Endothelial cell of umbilical vein (primary cell): ENCODE measurements around the gene OPCML. TPM values are rescaled to one million over a fixed set of nuclear protein-coding genes. Genes with fewer than 3 reads are reported as not detected.

ENCODE experiments used
- BruUV-seq: library from RNA; stranded (reverse); fragments of 400-500 nt; replicated peaks from 2 replicates; lab custom pipeline; 2021; lab: Mats Ljungman, UMichigan
- CTCF ChIA-PET: fragments of 300-600, 350-600 bp; sonication (Branson Sonifier 250); formaldehyde crosslinking; loops from one replicate; lab custom pipeline; 2021; ENCODE audit warnings: antibody characterized with exemption, inconsistent platforms; lab: Charles Lee
- POLR2A ChIA-PET: fragments of 300-600, 350-600 bp; sonication (Branson Sonifier 250); formaldehyde crosslinking; loops from one replicate; lab custom pipeline; 2021; ENCODE audit warnings: antibody characterized with exemption, inconsistent platforms; lab: Charles Lee
- DNase-seq: peaks from one replicate; pipeline ENCODE4 v3.0.0-alpha.2; 2011; ENCODE audit warnings: low read depth, low spot score
- FAIRE-seq: peaks from 2 replicates; lab custom pipeline; 2011; peaks lifted over from hg19 to GRCh38; lab: Jason Lieb, UNC
- H2AFZ ChIP-seq: 2 replicates; pipeline ENCODE4 v1.6.0; 2012; ENCODE audit warnings: low read depth, low read length, control low read depth, inconsistent platforms
- H3K27ac ChIP-seq: 2 replicates; pipeline ENCODE4 v1.5.1; 2011; ENCODE audit warnings: low read depth, mild to moderate bottlenecking, control low read depth, low read length, moderate library complexity; ENCODE audit not compliant: insufficient read depth
- H3K27me3 ChIP-seq, 2 experiments: 2 replicates each; pipeline versions ENCODE4 v1.6.0 to v1.6.1; 2011; ENCODE audit warnings: low read length in 2 of 2, mixed read lengths in 1 of 2; ENCODE audit not compliant: control insufficient read depth in 2 of 2, insufficient read depth in 2 of 2
- H3K36me3 ChIP-seq, 2 experiments: 2 replicates in 1 of 2; 3 replicates in 1 of 2; pipeline ENCODE4 v1.5.1; 2011; ENCODE audit warnings: low read length in 2 of 2, mild to moderate bottlenecking in 1 of 2, moderate library complexity in 1 of 2; ENCODE audit not compliant: control insufficient read depth in 2 of 2, insufficient read depth in 2 of 2; ENCODE audit errors: extremely low read depth in 1 of 2
- H3K4me1 ChIP-seq: 3 replicates; pipeline ENCODE4 v1.5.1; 2011; ENCODE audit warnings: mild to moderate bottlenecking, low read length; ENCODE audit not compliant: control insufficient read depth, insufficient read depth; ENCODE audit errors: extremely low read depth
- H3K4me2 ChIP-seq: 2 replicates; pipeline ENCODE4 v1.6.1; 2011; ENCODE audit warnings: low read length, control low read depth, mixed read lengths; ENCODE audit not compliant: insufficient read depth
- H3K4me3 ChIP-seq, 3 experiments: fragments of 200-600 bp in 1 of 3; sonication (generic), shearing (Covaris generic) in 1 of 3; replicated peaks in 1 of 3; 2 replicates each; pipeline ENCODE4 v1.5.1; 2011 to 2016; ENCODE audit warnings: control low read depth in 3 of 3, low read length in 3 of 3, mild to moderate bottlenecking in 2 of 3, inconsistent platforms in 1 of 3, low read depth in 1 of 3, moderate library complexity in 1 of 3; ENCODE audit not compliant: insufficient read depth in 1 of 3
- H3K79me2 ChIP-seq: 2 replicates; pipeline ENCODE4 v1.6.0; 2012; ENCODE audit warnings: low read length, inconsistent platforms; ENCODE audit not compliant: control insufficient read depth, insufficient read depth
- H3K9ac ChIP-seq: replicated peaks from 2 replicates; pipeline ENCODE3; 2011; ENCODE audit warnings: low read length, control low read depth; ENCODE audit not compliant: insufficient read depth; ENCODE audit errors: extremely low read depth
- H3K9me1 ChIP-seq: replicated peaks from 3 replicates; pipeline ENCODE4 v1.6.0; 2011; ENCODE audit warnings: mild to moderate bottlenecking, low read length; ENCODE audit not compliant: control insufficient read depth, insufficient read depth; ENCODE audit errors: extremely low read depth
- H3K9me3 ChIP-seq: replicated peaks from 2 replicates; pipeline ENCODE4 v1.5.1; 2012; ENCODE audit warnings: low read length, inconsistent platforms; ENCODE audit not compliant: control insufficient read depth, insufficient read depth
- H4K20me1 ChIP-seq: replicated peaks from 2 replicates; pipeline ENCODE3; 2011; ENCODE audit warnings: mild to moderate bottlenecking, low read length; ENCODE audit not compliant: control insufficient read depth, insufficient read depth; ENCODE audit errors: extremely low read depth
- CTCF ChIP-seq, 2 donors: IDR thresholded peaks; 1 replicate in 1 of 2; 2 replicates in 1 of 2; pipeline ENCODE4 v1.5.1; 2011; ENCODE audit warnings: low read length in 2 of 2, mild to moderate bottlenecking in 2 of 2, moderate library complexity in 2 of 2, control low read depth in 1 of 2, inconsistent platforms in 1 of 2, low read depth in 1 of 2; ENCODE audit not compliant: insufficient read depth in 1 of 2; ENCODE audit errors: extremely low read depth in 1 of 2
- EZH2 ChIP-seq: IDR thresholded peaks from 2 replicates; pipeline ENCODE4 v1.6.1; 2012; ENCODE audit warnings: borderline replicate concordance, low read depth, mild to moderate bottlenecking, moderate library complexity, low read length, inconsistent platforms; ENCODE audit not compliant: severe bottlenecking
- FOS ChIP-seq: IDR thresholded peaks from 2 replicates; pipeline ENCODE4 v1.6.1; 2011; ENCODE audit warnings: mild to moderate bottlenecking, low read length, moderate library complexity, borderline replicate concordance; ENCODE audit not compliant: insufficient read depth
- GATA2 ChIP-seq: IDR thresholded peaks from 2 replicates; pipeline ENCODE4 v1.7.0; 2011; ENCODE audit warnings: low read depth, mild to moderate bottlenecking, moderate library complexity, mixed read lengths, low read length; ENCODE audit not compliant: insufficient read length, insufficient read depth
- JUN ChIP-seq: IDR thresholded peaks from 2 replicates; pipeline ENCODE4 v1.6.1; 2011; ENCODE audit warnings: borderline replicate concordance, low read depth; ENCODE audit not compliant: insufficient read length, insufficient read depth
- MYC ChIP-seq: IDR thresholded peaks from one replicate; pipeline ENCODE4 v1.6.1; 2011; ENCODE audit warnings: mild to moderate bottlenecking, low read depth, low read length
- POLR2A ChIP-seq: IDR thresholded peaks from 2 replicates; pipeline ENCODE4 v1.6.1; 2012; ENCODE audit warnings: low read depth, mild to moderate bottlenecking, control low read depth, low read length
- POLR2AphosphoS5 ChIP-seq: IDR thresholded peaks from 2 replicates; pipeline ENCODE4 v1.6.1; 2012; ENCODE audit warnings: low read depth, mild to moderate bottlenecking, control low read depth, low read length, moderate library complexity; ENCODE audit not compliant: insufficient read depth
- dilution Hi-C: fragments of 300-500 bp; cut with MboI; formaldehyde crosslinking; loops from one replicate; pipeline ENCODE4 v1.15.0; 2019; ENCODE audit warnings: low sequenced_read_pairs; ENCODE audit not compliant: extremely low pct_ligation_motif_present
- intact Hi-C: fragments of 100-400 bp; cut with micrococcal nuclease; formaldehyde crosslinking; loops from one replicate; pipeline ENCODE4 v1.10.0; 2022
- polyA plus RNA-seq, 4 experiments: library from polyadenylated mRNA; depleted of rRNA in 3 of 4; stranded (reverse) in 3 of 4; unstranded in 1 of 4; fragments of >200 nt; gene quantifications; 2 replicates each; pipeline versions ENCODE4 v1.2.1 to v1.2.3, GENCODE V29; 2011 to 2012; ENCODE audit warnings: missing spikeins in 1 of 4
- total RNA-seq: library from RNA; stranded (reverse); gene quantifications from 2 replicates; pipeline ENCODE4 v1.2.3, GENCODE V29; 2021
- TF ChIP-seq, protein P1 (sequence below): IDR thresholded peaks from 2 replicates; pipeline ENCODE4 v1.6.1; 2011; ENCODE audit not compliant: insufficient read depth, insufficient read length

OPCML gene
- total and polyA plus RNA-seq, 2 donors (not counting 3 experiments of a cell fraction or from before 2014, with no cell fraction given) = not detected

- no TSS peak for BruUV-seq
- CTCF ChIA-PET = no interaction called here
Observed at GRCh38 chr11:133325711-133326110, 206.6 kb downstream of the OPCML start.

More at GRCh38 chr11:133325711-133326110, 206.6 kb downstream of the OPCML start:
- TF ChIP-seq CTCF (IDR thresholded peaks at IDR 0.05; ENCODE audit: extremely low read depth in 1 of 2, insufficient read depth in 1 of 2, low read depth in 1 of 2, low read length in 2 of 2) = no peak
- TF ChIP-seq POLR2A = no peak
- no peak for TF ChIP-seq JUN
- no peak for TF ChIP-seq EZH2
- TF ChIP-seq GATA2 = no peak
- TF ChIP-seq MYC = no peak
- no peak for TF ChIP-seq FOS
- TF ChIP-seq, protein P1, sequence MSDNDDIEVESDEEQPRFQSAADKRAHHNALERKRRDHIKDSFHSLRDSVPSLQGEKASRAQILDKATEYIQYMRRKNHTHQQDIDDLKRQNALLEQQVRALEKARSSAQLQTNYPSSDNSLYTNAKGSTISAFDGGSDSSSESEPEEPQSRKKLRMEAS = no peak
- TF ChIP-seq POLR2AphosphoS5 = no peak
- H2AFZ ChIP-seq = no peak overlapping the region
- H3K79me2 ChIP-seq = no peaks in the 10 kb centered on the region
- dilution Hi-C loops (no loop called here), intact Hi-C loops (no loop called here)
- no peak overlapping the region for H3K4me2 ChIP-seq
- peaks cover 2% of the 10 kb centered on the region for H3K9me3 ChIP-seq
- no peak overlapping the region for H3K4me3 ChIP-seq
- H3K9ac ChIP-seq = no peak overlapping the region
- H3K36me3 ChIP-seq = no peaks in the 10 kb centered on the region
- no peak overlapping the region for H3K27ac ChIP-seq
- no peak for DNase-seq
- FAIRE-seq = no peak
- POLR2A ChIA-PET = no interaction called here
- no peaks in the 10 kb centered on the region for H3K27me3 ChIP-seq
- H3K4me1 ChIP-seq = no peaks in the 10 kb centered on the region
- H3K9me1 ChIP-seq = no peaks in the 10 kb centered on the region
- no peaks in the 10 kb centered on the region for H4K20me1 ChIP-seq
